Coronary artery (tissue), 2 donors: ENCODE results near the gene OR8B8.

Experiments
- DNase-seq: peaks from one replicate; pipeline ENCODE4 v3.0.0-alpha.2; 2017; ENCODE audit warnings: low spot score
- H3K27ac ChIP-seq, 2 donors: fragments of 200-600 bp; sonication (generic); one replicate each; pipeline ENCODE4 v1.5.1; 2016 to 2019
- H3K4me3 ChIP-seq: fragments of 200-600 bp; sonication (generic); 2 replicates; pipeline ENCODE4 v1.5.1; 2016; ENCODE audit warnings: mild to moderate bottlenecking, moderate library complexity
- CTCF ChIP-seq: fragments of 200-600 bp; sonication (generic); IDR thresholded peaks from one replicate; pipeline ENCODE4 v1.5.1; 2019; ENCODE audit warnings: antibody characterized with exemption

OR8B8 gene

GRCh38 chr11:124475265-124475664 is 29.8 kb upstream of the OR8B8 start:
- no peak for TF ChIP-seq CTCF
- Histone ChIP-seq H3K27ac (no peak overlapping the region), H3K4me3 (no peak overlapping the region)
- no peak for DNase-seq

GRCh38 chr11:124474779-124475178 is 29.3 kb upstream of the OR8B8 start:
- H3K27ac ChIP-seq, result no peak overlapping the region
- H3K4me3 ChIP-seq, result no peak overlapping the region
- TF ChIP-seq CTCF, result no peak
- DNase-seq, result no peak

- H3K27ac ChIP-seq, result no peak overlapping the region
- no peak overlapping the region for H3K4me3 ChIP-seq
- no peak for DNase-seq
- no peak for TF ChIP-seq CTCF
Observed at GRCh38 chr11:124474079-124474478, 28.6 kb upstream of the OR8B8 start.

- no peak for TF ChIP-seq CTCF
- Histone ChIP-seq H3K27ac (no peak overlapping the region), H3K4me3 (no peak overlapping the region)
- DNase-seq, result no peak
Observed at GRCh38 chr11:124473476-124473875, 28.0 kb upstream of the OR8B8 start.

- no peak for TF ChIP-seq CTCF
- Histone ChIP-seq H3K27ac (peak overlapping the region in 1 of 2 donors; percentile 4), H3K4me3 (no peak overlapping the region)
- DNase-seq, result no peak
Observed at GRCh38 chr11:124470561-124471227, 25.2 kb upstream of the OR8B8 start.

- H3K27ac ChIP-seq, result no peak overlapping the region
- no peak overlapping the region for H3K4me3 ChIP-seq
- TF ChIP-seq CTCF, result no peak
- no peak for DNase-seq
Observed at GRCh38 chr11:124467381-124467927, 22.0 kb upstream of the OR8B8 start.

- no peak for DNase-seq
- Histone ChIP-seq H3K4me3 (no peak overlapping the region), H3K27ac (no peak overlapping the region)
- no peak for TF ChIP-seq CTCF
Observed at GRCh38 chr11:124465368-124465767, 19.9 kb upstream of the OR8B8 start.
